Fibroblast of villous mesenchyme (primary cell): ENCODE data around the gene SLC13A4. TPM values are rescaled to one million over a fixed set of nuclear protein-coding genes. Genes with fewer than 3 reads are reported as not detected.

Source experiments
- DNase-seq: peaks from one replicate; pipeline ENCODE4 v3.0.0-alpha.2; 2010; ENCODE audit warnings: low read depth
- H3K4me3 ChIP-seq: 2 replicates; pipeline ENCODE4 v1.5.1; 2011; ENCODE audit warnings: low read depth, mild to moderate bottlenecking, low read length
- CTCF ChIP-seq: IDR thresholded peaks from 2 replicates; pipeline ENCODE4 v1.5.1; 2012; ENCODE audit warnings: low read depth, mild to moderate bottlenecking, low read length; ENCODE audit not compliant: insufficient read depth
- total RNA-seq: library from RNA; depleted of rRNA; stranded (reverse); fragments of >200 nt; gene quantifications from 2 replicates; pipeline ENCODE4 v1.2.3, GENCODE V29; 2012

SLC13A4 gene
- total RNA-seq, 1 donor, result not detected

DNA sequence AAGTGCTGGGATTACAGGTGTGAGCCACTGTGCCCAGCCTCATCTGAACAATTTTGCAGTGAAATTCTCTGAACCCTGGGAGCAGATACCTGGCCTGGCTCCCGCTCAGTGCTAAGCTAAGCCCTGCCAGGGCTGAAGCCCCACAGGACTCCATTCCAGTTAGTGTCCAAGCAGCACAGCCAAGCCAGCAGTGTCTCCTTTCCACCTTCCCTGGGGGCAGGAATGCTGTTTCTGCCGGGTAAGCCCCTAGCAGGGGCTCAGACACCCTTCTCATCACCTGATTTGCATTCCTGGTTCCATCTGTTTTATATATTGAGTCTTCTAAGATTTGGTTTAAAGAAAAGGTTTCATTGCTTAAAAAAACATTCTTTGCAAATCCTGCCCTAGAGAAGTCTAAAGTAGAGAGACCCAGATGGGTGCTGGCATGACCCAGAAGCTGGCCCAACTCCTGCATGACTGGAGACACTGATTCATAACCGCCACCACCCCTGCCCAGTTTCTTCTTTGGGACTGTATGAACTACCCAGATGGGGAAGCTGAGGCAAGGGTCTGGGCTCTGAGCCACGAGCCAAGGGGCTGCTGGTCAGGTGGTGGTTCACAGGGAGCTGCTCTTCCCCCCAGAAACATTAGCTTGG is 14.0 kb downstream of the SLC13A4 start:
- TF ChIP-seq CTCF, result no peak
- DNase-seq, result no peak
- H3K4me3 ChIP-seq, result no peak overlapping the region

- DNase-seq, result peak; percentile 12
- H3K4me3 ChIP-seq, result no peak overlapping the region
- TF ChIP-seq CTCF, result no peak
Observed at GRCh38 chr7:135712796-135713195, 15.2 kb downstream of the SLC13A4 start.

- DNase-seq, result no peak
- TF ChIP-seq CTCF, result no peak
Observed at GRCh38 chr7:135712182-135712782, 15.7 kb downstream of the SLC13A4 start.

GRCh38 chr7:135711139-135711469 is 16.9 kb downstream of the SLC13A4 start:
- no peak for TF ChIP-seq CTCF
- H3K4me3 ChIP-seq, result no peak overlapping the region
- DNase-seq, result no peak

More at GRCh38 chr7:135712182-135712782, 15.7 kb downstream of the SLC13A4 start:
- no peak overlapping the region for H3K4me3 ChIP-seq

DNA sequence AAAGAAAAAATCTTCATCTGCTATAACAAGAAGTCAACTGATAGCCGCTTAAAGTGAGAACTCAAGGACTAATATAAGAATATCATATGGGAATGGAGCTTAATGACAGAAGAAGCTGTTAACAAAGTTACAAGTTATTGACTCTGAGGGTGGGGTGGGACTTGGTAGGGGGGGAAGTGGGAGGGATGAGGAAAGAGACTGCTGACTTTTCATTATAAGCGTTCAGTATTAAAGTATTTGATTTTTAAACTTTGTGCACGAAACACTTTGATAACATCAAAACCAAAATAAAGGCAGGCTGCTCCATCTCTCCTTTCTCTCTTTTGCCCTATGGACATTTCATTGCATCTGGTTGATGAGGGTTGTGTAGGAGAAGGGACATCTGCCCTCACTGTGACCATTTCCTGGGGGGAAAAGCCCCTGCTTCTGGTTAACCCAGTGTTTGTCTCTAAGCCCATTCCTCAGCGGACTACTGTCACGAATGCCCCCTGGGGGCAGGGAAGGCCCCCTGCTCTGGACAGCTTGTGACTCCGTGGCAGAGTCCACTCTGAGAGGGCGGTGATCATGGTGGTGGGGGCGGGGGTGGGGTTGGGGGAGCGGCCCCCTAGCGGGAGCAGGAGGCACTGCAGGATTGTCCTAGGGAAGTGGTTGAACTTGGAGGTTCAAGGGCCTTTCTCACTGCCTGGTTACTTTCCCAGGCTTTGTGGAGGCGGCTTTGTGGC is 17.4 kb downstream of the SLC13A4 start:
- no peak overlapping the region for H3K4me3 ChIP-seq
- DNase-seq, result no peak
- peak; percentile 51 for TF ChIP-seq CTCF

DNA sequence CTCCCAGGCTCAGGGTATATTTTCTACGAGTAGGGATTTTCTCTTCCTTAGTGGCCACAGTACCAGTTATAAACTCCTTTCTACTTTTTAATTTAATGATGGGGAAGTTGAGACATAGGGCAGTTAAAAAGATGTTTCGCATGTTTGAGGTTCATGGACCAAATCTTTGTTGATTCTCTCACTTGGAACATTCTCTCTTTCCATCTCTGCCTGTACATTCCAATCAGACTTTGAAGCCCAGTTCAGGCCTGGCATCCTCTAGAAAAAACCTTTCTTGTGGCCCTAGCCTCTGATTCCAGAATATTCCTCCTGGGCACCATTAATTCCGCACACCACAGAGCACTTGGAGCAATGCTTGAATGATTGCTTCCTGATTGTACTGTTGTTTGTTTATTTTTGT is 18.5 kb downstream of the SLC13A4 start:
- no peak overlapping the region for H3K4me3 ChIP-seq
- TF ChIP-seq CTCF, result no peak
- peak; percentile 16 for DNase-seq
